ENCODE measurements around the gene TP53TG3E.
"Not testable (repeated sequence)": the region's sequence is repeated elsewhere in the genome, so short reads cannot be mapped to it uniquely, and the experiment has no call there.

Gene TP53TG3E
- 0 reads per million in 18 experiments for total RNA-seq

- not testable (repeated sequence) for DNase-seq
Observed at GRCh38 chr16:33304006-33304405, at the start of gene TP53TG3E. Gene TP53TG3E, plus strand, starts transcription at chr16:33304306. Its CDS starts 68 bp downstream, at chr16:33304374.

GRCh38 chr16:33336226-33337012, 32.3 kb downstream of the TP53TG3E start:
- peak in 1 of 2 donors; percentile 0 for DNase-seq

- DNase-seq: peak in 1 of 2 donors; percentile 0
Observed at GRCh38 chr16:33337627-33338542, 33.8 kb downstream of the TP53TG3E start.

GRCh38 chr16:33338543-33338951, 34.4 kb downstream of the TP53TG3E start:
- DNase-seq: not testable (repeated sequence)

GRCh38 chr16:33339093-33340061, 35.3 kb downstream of the TP53TG3E start:
- DNase-seq: peak; percentile 2 to 9

All from inflammatory macrophage (primary cell).